GM19238 (cell line): ENCODE data around the gene C11orf71.

ENCODE experiments used
- DNase-seq: peaks from one replicate; pipeline ENCODE4 v3.0.0; 2011; ENCODE audit warnings: low spot score; ENCODE audit not compliant: insufficient read length

Gene C11orf71

GRCh38 chr11:114359342-114359741, 41.0 kb downstream of the C11orf71 start:
- no peak for DNase-seq

GRCh38 chr11:114358716-114359115, 41.6 kb downstream of the C11orf71 start:
- no peak for DNase-seq

- no peak for DNase-seq
These were observed 46.2 kb downstream of the C11orf71 start for GRCh38 chr11:114354076-114354475.

GRCh38 chr11:114353443-114353842, 46.9 kb downstream of the C11orf71 start:
- no peak for DNase-seq

GRCh38 chr11:114350022-114350421, 50.3 kb downstream of the C11orf71 start:
- no peak for DNase-seq
